Dermis blood vessel endothelial cell (primary cell): ENCODE measurements around the gene UCK2. TPM values are rescaled to one million over a fixed set of nuclear protein-coding genes. Genes with fewer than 3 reads are reported as not detected.

Experiments used
- DNase-seq: peaks from one replicate; pipeline ENCODE4 v3.0.0; 2010
- total RNA-seq: library from RNA; depleted of rRNA; stranded (reverse); fragments of >200 nt; gene quantifications from 2 replicates; pipeline ENCODE4 v1.2.3, GENCODE V29; 2014

Gene UCK2
- total RNA-seq, 1 donor from 2014 or later = 84.7 TPM

DNA sequence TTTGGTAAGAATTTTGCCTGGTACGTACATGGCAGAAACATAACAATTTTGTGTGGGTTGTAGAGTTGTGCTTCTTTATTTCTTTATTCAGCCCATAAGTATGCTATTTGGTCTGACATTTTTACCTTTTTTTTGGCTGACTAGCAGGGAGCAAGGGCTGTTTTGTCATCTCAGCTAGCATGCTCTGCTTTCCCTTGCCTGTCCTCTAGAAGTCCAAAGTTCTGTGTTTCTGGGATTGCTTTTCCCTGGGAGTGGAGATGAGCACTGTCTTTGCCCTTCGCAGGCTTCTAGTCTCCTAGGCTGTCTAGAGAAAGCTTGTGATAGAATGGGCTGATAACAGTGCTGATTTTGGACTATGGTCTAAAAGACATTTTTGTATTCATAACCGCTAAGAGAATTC, 7.5 kb downstream of the UCK2 start:
- DNase-seq = no peak

DNA sequence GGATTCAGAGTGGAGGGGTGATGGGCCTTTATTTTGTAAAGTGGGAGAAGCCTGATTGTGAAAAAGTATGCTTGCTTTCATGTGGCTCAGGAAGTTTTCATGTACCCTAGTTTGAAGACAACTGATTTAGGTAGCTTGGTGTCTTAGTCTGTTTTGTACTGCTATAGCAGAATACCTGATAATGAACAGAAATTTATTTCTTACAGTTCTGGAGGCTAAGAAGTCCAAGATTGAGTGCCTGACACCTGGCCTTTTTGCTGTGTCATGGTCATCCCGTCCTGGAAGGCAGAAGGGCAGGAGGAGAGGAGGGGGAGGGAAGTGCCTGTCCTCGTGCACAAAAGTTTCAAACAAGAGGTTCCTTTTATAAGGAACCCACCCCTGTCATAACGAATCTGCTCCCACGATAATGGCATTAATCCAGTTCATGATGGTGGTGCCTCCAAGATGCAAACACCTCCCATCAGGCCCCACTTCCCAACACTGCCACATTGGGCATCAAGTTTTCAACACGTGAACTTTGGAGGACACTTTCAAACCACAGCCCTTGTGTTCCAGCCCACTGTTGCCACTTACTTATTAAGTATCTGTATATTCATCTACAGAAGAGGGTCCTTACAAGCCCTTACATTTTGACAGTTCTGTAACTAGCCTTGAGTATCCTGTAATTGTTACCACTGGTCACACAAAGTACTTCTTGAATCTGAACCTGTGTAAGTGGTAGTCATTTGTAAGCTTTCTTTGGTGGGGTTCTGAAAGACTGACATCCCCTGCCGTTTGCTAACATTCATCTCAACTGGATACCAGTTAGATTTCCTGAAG, 9.5 kb downstream of the UCK2 start:
- no peak for DNase-seq

DNA sequence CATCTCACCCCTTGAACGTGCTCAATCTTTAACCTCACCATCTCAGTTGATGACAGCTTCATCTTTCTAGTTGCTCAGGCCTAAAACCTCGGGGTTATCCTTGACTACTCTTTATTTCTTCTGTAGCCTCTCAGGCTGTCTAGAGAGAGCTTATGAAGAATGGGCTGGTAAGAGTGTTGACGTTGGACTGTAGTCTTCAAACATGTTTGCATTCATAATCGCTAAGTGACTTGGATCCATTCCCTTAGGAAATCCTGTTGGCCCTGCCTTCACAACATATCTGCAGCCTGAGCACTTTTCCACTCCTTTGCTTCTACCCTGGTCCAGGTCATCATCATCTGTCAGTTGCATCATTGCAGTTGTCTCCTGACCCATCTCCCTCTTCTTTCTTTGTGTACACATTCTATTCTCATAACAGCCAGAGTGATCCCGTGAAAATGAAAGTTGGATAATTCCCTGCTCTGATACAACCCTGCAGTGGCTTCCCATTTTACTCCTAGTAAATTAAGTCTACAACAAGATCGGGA, 10.5 kb downstream of the UCK2 start:
- DNase-seq = peak; percentile 62

DNA sequence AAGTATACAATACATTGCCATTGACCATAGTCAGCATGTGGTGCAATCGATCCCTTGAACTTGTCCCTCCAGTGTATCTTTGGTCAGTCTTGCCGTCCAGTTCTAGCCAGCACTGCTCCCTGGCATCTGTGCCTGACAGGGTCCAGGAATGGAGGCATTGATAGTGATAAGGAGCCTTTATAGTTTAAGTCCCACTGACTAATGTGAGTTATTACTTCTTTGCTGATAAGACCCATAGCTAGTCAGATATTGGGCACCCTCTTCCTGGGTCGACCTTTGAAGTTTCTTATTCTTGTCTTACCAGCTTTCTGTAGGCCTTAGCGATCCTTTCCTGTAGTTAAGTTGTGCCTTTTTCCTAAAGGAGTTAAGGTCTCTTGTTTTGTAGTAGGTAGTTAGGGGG, 13.0 kb downstream of the UCK2 start:
- DNase-seq = no peak

DNA sequence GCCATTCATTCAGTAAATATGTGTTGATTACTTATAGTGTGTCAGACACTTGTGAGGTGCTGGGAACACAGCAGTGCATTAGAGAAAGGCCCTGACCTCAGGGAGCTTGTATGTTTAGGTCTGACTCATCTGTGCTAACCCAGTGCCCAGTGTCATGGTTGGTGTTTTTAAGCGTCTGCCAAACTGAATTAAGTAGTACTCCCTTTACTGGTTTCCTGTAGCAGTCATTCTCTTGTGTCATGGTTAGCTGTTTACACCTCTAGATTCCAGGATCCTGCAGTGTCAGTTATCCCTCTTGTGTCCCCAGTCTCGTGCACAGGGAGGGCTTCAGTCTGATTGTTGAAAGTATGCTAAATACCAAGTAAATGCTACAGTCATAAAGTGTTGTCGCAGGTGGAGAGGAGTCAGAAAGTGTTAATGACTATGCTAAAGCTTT, 14.2 kb downstream of the UCK2 start:
- DNase-seq = peak; percentile 39

DNA sequence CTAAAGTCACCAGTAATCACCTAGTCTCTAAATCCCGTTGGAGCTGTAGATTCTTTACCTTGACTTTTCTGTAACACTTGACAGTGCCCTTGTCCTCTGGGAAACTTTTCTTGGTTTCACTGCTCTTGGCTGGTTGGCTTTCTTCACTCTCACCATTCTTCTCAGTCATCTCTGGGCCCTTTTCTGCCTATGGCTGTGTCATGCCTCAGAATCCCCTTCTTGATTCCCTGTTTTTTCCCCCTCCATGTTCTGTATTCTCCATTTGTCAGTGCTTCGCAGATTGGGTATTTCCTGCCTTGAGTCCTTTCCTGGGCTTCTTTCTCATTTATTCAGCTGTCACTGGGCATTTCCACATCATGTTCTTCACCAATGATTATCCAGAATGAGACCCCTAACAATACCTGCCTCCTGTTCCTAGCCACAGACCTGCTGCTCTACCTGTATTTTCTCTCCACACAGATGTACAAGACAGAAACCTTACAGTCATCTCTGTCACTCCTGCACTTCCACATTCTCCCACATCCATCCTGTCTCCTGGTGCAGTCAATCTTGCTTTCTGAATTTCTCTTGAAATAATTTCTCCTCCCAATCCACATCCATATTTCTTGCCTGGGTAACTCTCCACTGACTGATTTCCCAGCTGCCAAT, 14.7 kb downstream of the UCK2 start:
- DNase-seq = no peak

DNA sequence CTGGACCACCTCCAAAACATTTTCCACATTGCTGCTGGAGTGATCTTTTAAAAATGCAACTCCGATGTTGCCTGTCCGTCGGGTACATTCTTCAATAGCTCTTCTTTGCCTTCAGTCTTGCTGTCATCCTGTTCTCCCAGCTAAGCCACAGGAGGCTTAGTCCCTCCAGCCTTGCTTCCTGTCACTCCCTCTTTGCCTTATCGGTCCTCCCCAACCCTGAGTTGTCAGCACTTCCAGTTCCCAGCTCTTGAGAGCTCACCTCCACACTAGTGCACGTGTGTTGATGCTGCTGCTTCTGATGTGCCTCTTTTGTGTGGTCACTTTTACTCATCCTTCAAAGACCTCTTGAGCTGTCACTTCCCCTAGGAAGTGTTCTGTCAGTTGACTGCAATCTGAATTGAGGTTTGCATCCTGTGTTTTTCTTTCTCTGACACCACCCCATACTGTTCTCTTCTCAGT, 15.3 kb downstream of the UCK2 start:
- DNase-seq = peak; percentile 30

DNA sequence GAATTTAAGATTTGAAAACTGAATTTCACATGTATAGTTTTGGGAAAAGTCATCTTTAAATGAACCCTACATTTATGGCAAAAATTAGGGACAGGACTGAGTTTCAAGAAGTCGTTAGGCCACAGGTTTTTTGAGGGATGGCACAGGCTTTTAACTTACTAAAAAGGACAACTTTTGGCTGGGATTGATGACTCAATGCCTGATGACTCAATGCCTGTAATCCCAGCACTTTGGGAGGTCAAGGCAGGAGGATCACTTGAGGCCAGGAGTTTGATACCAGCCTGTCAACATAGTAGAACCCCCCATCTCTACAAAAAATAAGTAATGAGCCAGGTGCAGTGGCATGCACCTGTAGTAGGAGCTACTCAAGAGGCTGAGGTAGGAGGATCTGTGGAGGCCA, 15.9 kb downstream of the UCK2 start:
- DNase-seq = no peak

DNA sequence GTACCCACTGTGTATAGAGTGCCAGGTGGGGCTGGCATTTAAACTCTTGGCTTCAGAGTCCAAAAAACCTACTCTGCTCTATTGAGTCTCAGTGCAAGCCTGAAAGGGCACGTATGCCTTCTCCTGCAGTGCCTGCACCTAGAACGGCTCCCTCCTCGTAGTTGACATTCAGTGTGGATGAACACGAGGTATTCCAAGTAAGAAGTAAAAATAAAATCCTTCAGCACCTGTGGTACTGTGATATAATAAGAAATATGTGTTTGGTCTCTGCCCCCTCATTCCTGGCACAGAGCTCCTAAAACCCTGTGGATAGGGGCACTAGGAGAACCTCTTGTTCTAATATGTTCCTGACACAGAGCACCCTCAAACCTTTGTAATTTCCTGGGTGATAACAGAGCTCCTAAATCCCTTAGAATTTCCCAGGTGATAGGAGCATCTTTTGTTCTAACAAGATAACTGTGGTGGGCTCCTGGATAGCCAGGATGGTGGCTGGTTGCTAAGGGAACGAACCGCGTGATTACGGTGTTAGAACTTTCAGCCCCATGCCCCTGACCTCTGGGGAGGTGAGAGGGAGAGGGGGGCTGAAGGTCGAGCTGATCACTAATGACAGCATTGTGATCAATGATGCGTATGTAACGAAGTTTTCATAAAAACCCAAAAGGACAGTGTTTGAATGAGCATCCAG, 16.8 kb downstream of the UCK2 start:
- no peak for DNase-seq

DNA sequence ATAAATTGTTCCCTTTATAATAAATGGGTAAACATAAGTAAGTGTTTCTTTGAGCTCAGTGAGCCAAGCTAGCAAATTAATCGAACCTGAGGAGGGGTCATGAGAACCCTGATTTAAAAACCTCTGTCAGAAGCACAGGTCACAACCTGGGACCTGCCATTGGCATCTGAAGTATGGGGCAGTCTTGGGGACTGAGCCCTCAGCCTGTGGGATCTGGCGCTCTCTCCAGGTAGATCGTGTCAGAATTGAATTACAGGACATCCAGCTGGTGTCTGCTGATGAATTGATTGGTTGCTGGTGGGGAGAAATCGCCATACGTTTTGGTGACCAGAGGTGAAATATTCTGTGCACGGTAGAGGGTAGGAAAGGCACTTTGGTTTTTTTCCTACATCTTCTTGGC, 17.5 kb downstream of the UCK2 start:
- no peak for DNase-seq

DNA sequence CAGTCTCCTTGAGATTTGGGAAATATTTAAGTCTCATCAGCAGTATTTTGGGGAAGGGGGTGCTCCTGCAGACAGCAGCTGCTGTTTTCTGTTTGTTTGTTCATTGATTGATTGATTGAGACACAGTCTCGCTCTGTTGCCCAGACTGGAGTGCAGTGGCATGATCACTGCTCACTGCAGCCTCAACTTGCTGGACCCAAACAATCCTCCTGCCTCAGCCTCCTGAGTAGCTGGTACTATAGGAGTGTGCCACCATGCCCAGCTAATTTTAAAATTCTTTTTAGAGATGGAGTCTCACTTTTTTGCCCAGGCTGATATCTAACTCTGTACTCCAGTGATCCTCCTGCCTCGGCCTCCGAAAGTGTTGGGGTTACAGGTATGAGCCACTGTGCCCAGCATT, 18.2 kb downstream of the UCK2 start:
- no peak for DNase-seq

DNA sequence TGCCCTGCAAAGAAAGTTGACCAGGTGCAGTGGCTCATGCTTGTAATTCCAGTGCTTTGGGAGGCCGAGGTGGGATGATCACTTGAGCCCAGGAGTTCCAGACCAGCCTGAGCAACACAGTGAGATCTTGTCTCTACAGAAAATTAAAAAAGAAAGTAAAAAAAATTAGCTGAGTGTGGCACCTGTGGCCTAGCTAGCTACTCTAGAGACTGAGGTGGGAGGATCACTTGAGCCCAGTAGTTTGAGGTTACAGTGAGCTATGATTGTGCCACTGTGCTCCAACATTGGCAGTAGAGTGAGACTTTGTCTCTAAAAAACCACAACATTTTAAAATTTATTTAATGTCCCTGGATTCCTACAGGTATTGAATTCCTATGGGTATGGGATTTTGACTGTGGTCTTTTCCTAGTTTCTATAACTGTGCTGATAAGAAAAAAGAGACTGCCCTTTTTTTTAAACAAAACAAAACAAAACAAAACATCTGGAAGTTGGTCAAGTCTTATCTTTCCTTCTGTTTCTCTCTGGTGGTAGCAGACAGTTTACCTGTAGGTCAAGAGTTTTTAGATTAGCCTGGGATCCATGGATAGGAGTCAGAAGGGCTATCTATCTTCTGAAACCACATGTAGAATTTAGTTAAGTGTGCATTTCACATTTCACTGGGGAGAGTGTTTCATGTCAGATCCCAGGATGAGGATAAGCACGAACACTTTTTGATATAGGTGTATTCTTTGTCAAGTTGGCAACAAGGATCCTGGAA, 18.8 kb downstream of the UCK2 start:
- DNase-seq = no peak

DNA sequence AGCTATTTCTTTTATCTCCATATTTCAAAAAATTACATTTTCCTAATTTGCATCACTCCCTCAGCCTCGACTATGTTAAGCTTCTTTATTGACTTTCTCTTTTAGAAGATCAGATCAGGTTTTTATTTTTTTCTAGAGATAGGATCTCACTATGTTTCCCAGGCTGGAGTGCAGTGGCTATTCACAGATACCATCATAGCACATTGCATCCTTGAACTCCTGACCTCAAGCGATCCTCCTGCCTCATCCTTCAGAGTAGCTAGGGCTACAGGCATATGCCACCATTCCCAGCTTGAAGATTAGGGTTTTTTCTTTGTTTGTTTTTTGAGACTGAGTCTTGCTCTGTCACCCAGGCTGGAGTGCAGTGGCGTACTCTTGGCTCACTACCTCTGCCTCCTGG, 20.1 kb downstream of the UCK2 start:
- DNase-seq = no peak

DNA sequence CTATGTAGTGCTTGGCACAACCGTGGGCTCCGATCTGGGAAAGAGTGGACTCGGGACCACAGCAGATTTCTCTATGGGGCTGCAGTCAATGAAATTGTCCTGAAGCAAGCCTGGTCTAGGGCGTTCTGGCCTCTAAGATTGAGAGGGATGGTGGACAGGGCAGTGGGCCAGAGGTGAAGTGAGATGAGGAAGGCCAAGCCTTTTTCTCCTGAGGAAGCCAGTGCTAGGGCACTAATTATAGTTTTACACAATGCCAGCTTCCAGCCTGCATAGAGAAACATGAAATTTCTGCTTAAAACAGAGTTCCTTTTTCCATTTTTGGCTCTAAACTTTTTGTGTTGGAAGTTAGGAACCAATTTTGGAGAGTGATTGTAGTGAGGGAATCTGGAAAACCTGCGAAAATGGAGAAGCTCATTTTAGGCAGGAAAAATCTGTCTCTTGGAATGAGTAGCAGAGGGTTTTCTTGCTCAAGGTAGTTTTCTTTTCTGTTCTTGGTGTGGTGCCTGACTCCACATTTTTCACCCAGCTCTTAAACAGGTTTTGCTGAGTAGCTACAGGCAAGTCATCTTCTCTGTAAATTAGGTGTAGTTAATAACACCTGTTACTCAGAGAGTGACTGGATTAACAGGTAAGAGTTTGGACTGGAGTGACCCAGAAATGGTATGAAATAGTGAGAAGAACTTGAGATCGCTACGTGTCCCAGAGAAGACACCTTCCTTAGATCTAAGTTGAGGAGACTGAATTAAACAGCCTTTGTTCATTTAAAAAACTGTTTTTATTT, 22.1 kb downstream of the UCK2 start:
- no peak for DNase-seq

DNA sequence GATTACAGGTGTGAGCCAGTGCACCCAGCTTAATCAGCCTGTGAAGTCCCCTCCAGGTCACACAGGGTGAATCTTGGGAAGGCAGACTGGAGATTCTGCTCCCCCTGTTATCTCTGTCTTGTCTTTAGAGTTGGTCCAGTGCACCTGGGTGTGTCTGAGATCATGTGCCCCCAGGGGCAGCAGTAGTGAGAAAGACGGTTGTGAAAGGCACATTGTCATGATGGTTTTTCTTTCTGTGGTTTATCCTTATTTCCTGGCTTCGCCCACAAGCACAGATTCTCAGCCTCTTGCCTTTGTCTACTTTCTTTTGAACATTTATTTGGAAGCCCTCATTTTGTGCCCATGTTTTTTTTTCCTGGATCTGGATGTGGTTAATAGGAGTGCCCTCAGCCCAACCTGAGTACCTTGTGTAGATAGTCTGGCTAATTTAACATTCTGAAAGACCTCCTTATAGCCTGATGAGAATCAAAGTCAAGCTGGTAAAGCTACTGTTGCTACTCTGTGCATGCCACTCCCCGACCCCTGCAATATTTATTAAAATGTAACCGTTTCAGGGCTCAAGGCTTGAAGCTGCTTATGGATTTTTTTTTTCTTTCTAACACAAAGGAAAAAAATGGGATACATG, 23.7 kb downstream of the UCK2 start:
- no peak for DNase-seq

DNA sequence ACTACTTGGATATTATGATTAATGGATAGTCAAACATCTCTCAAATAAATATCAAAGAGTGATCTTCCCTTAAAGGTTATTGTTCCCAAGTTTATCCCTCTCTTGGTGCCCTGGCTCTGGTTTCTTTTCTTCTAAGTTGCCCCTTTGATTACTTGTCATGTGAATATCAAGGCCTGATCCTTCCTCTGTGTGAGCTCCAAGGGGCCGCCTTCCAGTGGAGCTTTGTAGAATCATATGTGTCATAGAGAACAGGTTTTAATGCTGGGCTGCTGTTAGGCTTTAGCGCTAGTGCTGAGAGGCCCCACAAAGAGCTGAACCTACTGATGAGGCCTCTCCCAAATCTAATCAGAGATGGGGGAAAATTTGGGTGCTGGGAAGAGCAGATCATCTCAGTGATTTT, 25.5 kb downstream of the UCK2 start:
- DNase-seq = no peak

DNA sequence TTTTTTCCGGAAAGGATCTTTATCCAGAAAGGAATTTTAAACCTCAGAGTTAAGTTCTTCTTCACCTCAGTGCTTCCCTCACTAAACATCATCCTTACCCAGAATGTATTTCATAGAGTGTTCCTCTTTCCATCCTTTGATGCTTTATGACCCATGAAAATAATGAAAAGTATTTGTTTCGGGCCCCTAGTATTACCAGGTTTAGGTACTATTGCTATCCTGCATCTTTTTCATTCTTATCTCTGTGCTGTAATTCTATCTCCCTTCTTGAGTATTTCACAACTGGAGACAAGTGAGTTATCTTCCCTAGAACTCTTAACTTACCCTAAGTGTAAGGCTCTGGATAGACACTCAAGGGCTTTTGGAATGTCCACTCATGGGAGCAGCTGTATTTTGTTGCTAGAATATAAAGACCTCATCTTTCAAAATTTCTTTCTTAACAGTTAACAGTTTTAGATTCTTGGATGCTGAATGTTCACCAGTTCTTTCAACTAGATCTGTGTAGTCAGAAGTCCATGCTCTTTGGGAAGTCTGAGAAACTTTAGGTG, 26.2 kb downstream of the UCK2 start:
- DNase-seq = no peak

DNA sequence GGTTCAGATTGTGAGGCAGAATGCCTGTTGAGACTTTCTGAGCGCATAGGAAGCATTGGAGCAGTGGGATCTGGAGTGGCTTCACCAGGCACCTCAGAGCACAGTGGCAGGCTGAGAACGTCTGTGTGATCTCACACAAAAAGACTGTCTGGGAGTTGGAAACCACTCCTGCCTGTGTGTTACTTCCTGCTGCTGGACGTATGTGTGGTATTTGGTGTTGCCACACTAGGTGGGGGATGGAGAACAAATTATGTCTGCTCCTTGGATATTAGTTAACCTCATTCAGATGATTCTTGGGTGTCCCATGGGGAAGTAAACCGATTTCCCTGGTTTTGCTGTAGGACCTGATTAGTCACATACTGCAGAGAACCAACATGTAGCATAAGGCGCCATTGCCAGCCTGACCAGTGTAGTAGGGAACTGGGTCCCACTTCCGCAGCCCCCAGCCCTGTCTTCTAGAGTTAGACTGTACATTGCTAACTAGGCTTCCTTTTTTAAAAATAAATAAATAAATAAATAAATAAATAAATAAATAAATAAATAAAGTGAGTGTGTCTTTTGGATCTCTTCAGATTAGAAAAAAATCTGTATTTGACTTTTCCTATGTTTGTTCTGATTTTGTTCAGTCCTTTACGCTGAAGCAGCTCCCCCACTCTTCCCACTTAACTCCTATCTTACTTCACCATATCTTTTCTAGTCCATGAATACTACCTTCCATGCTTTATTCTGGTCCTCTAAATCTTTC, 26.9 kb downstream of the UCK2 start:
- DNase-seq = peak; percentile 48

DNA sequence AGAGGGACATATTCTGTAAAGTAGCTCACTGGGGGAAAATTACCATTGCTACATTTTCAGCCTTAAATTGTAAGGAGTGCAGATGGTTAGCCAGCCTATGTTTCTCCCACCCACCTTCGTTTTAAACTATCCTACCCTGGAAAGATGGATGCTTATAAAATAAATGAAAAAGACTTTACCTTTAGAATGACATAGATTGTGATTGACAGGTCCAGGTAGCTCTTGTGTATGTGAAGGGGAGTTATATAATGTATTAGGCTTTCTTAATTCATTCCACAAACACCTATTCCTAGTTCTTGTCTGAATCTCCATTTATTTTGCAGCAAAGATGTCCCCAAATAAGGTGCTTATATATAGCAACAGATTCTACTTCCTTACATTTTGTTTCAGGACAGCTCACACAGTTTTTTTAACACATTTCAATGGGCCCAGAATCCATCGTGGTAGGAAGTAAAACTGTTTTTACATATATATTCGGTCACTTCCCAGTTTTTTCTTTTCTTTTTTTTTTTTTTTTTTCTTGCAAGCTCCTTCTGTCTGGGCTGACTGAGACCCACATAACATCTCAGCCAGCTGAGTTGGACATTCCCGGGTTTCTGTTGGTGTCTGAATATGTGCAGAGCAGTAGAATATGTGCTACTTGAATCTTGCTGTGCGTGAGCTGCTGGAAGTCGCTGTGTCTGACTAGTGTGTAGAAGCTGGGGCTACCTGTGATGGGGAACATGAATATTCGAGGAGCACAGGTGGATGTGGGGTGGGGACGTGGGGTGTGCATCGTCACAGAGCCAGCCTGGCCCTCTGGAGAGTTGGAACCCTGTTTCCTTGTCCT, 27.8 kb downstream of the UCK2 start:
- DNase-seq = no peak
